ENCODE data around the gene RSPH4A. TPM values are rescaled to one million over a fixed set of nuclear protein-coding genes. Genes with fewer than 3 reads are reported as not detected.

Gene RSPH4A
- total and polyA plus RNA-seq, 7 donors: under 0.01 to 1.1 (median 0.33) TPM; not detected in 2

DNA sequence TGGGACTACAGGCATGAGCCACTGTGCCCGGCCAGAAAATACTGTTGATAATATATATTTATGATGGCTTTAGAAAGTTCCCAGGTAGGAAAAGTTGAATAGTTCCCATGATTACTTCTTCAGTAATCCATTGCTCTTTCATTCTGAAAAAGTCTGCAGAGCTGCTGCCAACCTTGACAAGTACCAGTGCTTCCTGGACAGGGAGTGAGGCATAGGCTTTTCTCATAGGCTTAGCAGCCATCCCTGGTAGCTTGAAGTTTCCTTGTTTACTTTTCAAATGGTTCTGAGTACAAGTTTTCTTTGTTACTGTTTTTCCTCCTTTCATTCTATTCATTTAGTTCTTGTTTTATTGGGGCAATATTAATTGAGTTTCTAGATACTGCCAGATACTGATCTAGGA lies 37.1 kb upstream of the RSPH4A start:
- TF ChIP-seq EP300 (IDR thresholded peaks at IDR 0.05): no peak
- TF ChIP-seq, protein P1, sequence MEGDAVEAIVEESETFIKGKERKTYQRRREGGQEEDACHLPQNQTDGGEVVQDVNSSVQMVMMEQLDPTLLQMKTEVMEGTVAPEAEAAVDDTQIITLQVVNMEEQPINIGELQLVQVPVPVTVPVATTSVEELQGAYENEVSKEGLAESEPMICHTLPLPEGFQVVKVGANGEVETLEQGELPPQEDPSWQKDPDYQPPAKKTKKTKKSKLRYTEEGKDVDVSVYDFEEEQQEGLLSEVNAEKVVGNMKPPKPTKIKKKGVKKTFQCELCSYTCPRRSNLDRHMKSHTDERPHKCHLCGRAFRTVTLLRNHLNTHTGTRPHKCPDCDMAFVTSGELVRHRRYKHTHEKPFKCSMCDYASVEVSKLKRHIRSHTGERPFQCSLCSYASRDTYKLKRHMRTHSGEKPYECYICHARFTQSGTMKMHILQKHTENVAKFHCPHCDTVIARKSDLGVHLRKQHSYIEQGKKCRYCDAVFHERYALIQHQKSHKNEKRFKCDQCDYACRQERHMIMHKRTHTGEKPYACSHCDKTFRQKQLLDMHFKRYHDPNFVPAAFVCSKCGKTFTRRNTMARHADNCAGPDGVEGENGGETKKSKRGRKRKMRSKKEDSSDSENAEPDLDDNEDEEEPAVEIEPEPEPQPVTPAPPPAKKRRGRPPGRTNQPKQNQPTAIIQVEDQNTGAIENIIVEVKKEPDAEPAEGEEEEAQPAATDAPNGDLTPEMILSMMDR (IDR thresholded peaks at IDR 0.05): no peak
- no peak for TF ChIP-seq POLR2AphosphoS5 (IDR thresholded peaks at IDR 0.05)
- no peak overlapping the region for H3K4me3 ChIP-seq
- no peaks in the 10 kb centered on the region for H3K27me3 ChIP-seq
- intact Hi-C loops (cut with DNase I): no loop called here
- no peak for DNase-seq
- no peaks in the 10 kb centered on the region for H3K9me3 ChIP-seq
- peaks cover 0 to 56% (median 4%) of the 10 kb centered on the region in 4 donors for H3K36me3 ChIP-seq
- H3K4me1 ChIP-seq: peaks cover 0 to 20% (median 10%) of the 10 kb centered on the region in 4 donors
- 43 to 66% methylated on average over 1 of the region's 1 CpG for WGBS, 2 donors
- no peak overlapping the region for H3K27ac ChIP-seq

DNA sequence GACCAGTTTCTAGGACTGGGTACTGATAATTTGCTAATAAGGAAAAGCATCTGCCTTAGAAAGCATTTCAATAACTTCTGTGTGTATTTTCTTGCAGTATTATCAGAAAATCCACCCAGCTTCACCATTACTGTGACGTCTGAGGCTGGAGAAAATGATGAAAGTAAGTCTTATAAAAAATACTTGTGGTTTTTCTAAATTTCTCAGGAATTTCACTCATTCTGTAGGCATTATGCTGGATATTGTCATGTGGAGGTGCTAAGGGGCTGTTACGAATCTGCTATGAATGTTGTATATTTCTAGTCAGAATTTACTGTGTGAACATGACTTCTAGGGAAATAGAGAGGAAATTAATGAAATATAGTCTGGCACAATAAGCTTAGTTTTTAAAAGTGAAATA lies 36.1 kb upstream of the RSPH4A start:
- Histone ChIP-seq H3K36me3 (peaks cover 0 to 58% (median 7%) of the 10 kb centered on the region in 4 donors), H3K27ac (no peak overlapping the region), H3K4me3 (no peak overlapping the region), H3K4me1 (peaks cover 0 to 19% (median 10%) of the 10 kb centered on the region in 4 donors), H3K9me3 (no peaks in the 10 kb centered on the region), H3K27me3 (no peaks in the 10 kb centered on the region)
- intact Hi-C loops (cut with DNase I): no loop called here
- TF ChIP-seq, protein P1 (IDR thresholded peaks at IDR 0.05): no peak
- TF ChIP-seq POLR2A (IDR thresholded peaks at IDR 0.05) (no peak), POLR2AphosphoS5 (IDR thresholded peaks at IDR 0.05) (no peak), EP300 (IDR thresholded peaks at IDR 0.05) (no peak)
- DNase-seq: no peak
- 92% methylated on average over 2 of the region's 2 CpGs for WGBS, 2 donors

DNA sequence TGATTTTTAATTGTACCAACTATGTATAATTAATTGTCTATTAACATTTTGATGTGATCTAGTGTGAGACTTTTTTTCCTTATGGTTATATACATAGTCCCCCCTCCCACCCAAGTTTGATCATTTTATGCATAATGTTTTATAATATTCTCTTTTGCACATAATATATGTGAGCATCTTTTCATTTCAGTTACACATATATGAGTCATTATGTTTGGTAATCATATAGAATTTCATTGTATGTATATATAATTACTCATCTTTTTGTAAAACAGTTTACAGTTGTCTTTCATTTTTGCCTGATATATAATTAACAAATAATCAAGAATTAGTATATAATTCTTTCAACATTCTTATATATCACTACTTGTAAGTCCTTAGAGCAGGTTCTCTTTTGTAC lies 30.0 kb upstream of the RSPH4A start:
- TF ChIP-seq POLR2A (IDR thresholded peaks at IDR 0.05) (no peak), POLR2AphosphoS5 (IDR thresholded peaks at IDR 0.05) (no peak), EP300 (IDR thresholded peaks at IDR 0.05) (no peak)
- TF ChIP-seq, protein P1 (IDR thresholded peaks at IDR 0.05): no peak
- no peak for DNase-seq
- no peaks in the 10 kb centered on the region for H3K9me3 ChIP-seq
- no peaks in the 10 kb centered on the region for H3K27me3 ChIP-seq
- H3K36me3 ChIP-seq: peaks cover 2 to 73% (median 23%) of the 10 kb centered on the region in 4 donors
- H3K4me3 ChIP-seq: no peak overlapping the region
- H3K27ac ChIP-seq: no peak overlapping the region
- no peaks in the 10 kb centered on the region for H3K4me1 ChIP-seq
- intact Hi-C loops (cut with DNase I): no loop called here

DNA sequence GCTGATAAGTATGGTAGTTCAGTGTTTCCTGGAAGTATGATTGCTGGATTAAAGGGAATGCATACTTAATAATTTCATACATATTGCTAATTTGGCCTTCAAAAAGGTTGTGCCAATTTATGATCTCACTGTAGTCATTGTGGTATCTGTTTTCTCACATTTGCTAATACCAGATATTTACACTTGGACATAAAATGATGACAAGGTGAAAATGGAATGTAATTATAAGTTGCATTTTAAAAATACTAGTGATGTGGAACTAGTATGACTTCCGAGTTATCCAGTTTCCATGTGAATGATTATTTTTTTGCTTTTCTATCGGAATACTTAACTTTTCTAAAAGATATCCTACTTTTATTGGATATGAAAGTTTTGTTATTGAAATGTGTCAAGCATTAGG lies 29.5 kb upstream of the RSPH4A start:
- 94 to 96% methylated on average over 2 of the region's 2 CpGs for WGBS, 2 donors
- intact Hi-C loops (cut with DNase I): no loop called here
- Histone ChIP-seq H3K27me3 (no peaks in the 10 kb centered on the region), H3K27ac (no peak overlapping the region), H3K36me3 (peaks cover 7 to 73% (median 26%) of the 10 kb centered on the region in 4 donors), H3K4me1 (no peaks in the 10 kb centered on the region), H3K4me3 (no peak overlapping the region), H3K9me3 (no peaks in the 10 kb centered on the region)
- TF ChIP-seq POLR2AphosphoS5 (IDR thresholded peaks at IDR 0.05) (no peak), POLR2A (IDR thresholded peaks at IDR 0.05) (no peak), EP300 (IDR thresholded peaks at IDR 0.05) (no peak)
- TF ChIP-seq, protein P1 (IDR thresholded peaks at IDR 0.05): no peak
- DNase-seq: no peak

DNA sequence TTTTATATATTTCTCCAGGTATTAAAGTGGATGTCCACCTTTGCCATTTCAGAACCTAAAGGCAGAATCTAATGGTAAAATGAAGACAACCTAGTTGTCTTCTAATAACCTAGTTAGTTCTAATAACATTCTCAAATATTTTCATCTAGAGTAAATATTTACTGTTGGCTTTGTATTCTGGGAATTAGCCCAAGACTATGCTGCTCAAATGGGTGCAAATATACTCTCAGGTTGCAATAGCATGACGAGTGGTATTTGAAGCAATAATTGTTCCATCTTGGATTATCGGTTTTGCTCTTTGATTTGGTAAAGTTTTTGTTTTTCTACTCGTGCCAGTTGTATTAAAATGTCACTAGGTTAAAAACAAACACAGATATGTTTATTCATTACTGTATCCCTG lies 21.0 kb upstream of the RSPH4A start:
- 83 to 89% methylated on average over 3 of the region's 3 CpGs for WGBS, 2 donors
- Histone ChIP-seq H3K4me3 (no peak overlapping the region), H3K4me1 (no peaks in the 10 kb centered on the region), H3K27ac (no peak overlapping the region), H3K9me3 (no peaks in the 10 kb centered on the region), H3K27me3 (no peaks in the 10 kb centered on the region), H3K36me3 (peaks cover 12 to 69% (median 31%) of the 10 kb centered on the region in 4 donors)
- no peak for DNase-seq
- intact Hi-C loops (cut with DNase I): no loop called here
- TF ChIP-seq, protein P1 (IDR thresholded peaks at IDR 0.05): no peak
- TF ChIP-seq POLR2A (IDR thresholded peaks at IDR 0.05) (no peak), POLR2AphosphoS5 (IDR thresholded peaks at IDR 0.05) (no peak), EP300 (IDR thresholded peaks at IDR 0.05) (no peak)
